Epidermal melanocyte (primary cell): ENCODE data around the gene EEF1E1.

Experiments used
- DNase-seq: peaks from one replicate; pipeline ENCODE4 v3.0.0; 2011; ENCODE audit warnings: low spot score; ENCODE audit not compliant: insufficient read length

EEF1E1 gene

GRCh38 chr6:8088886-8089285, 13.5 kb downstream of the EEF1E1 start:
- no peak for DNase-seq

- DNase-seq = no peak
Measured at GRCh38 chr6:8087870-8088754, 14.2 kb downstream of the EEF1E1 start.

- DNase-seq = no peak
Measured at GRCh38 chr6:8086755-8087306, 15.5 kb downstream of the EEF1E1 start.

GRCh38 chr6:8085053-8085511, 17.3 kb downstream of the EEF1E1 start:
- no peak for DNase-seq

DNA sequence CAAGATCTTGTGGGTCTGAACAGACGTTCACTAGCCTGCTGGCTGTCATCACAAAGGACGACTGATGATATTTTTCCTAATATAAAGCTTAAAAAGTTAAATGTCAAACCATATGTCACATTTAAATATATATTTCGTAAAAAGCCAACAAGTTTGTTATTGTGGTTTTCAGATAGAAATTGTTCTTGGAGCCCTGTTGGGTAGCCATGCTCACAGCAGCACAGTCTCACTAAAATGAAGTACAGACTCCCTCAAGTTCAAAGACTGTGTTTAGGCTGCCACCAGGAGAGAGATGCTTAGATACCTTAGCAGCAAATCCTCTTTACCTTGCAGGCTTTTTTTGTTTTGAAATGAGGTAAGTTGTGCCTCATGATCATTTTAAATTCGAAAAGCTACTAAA, 17.8 kb downstream of the EEF1E1 start:
- DNase-seq = no peak

DNA sequence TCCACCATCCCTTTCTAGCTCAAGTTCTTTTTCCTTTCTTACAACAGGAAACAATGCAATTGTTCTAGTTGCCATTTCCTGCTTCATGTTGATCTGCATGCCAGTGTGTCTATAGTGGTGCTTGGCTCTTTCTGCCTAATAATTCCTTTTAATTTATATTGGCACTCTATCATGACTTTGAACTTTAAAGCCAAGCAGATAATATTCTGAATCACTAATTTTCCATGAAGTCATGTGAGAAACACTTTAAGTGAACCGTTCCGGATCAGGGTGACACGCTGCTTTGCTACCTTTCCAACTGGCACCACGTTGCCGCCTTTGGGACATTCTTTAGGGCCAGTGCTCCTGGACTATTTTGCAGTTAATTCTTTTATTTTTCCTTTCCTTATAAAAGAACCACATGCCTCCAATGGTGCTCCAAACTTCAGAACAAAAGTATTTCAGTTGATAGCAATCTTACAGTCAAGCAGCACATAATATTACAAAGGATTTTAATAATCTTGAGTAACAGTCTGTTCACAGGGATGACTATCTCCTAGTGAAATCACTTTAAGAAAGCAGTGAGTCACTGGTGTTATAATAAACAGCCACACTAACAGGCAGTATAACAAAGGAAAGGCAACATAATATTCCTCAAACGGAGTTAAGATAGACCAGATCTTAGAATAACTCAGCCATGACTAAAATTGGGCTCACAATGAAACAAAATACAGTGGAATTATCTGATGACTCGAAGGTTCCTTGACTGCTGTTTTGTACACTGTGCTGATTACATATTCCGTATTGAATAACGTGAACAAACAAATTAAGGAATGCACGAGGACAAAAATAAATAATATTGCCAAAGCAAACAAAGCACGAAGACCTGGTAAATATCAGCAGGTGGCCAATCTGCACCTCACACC, 19.1 kb downstream of the EEF1E1 start:
- DNase-seq = no peak

- no peak for DNase-seq
Measured at GRCh38 chr6:8082572-8082953, 19.8 kb downstream of the EEF1E1 start.

DNA sequence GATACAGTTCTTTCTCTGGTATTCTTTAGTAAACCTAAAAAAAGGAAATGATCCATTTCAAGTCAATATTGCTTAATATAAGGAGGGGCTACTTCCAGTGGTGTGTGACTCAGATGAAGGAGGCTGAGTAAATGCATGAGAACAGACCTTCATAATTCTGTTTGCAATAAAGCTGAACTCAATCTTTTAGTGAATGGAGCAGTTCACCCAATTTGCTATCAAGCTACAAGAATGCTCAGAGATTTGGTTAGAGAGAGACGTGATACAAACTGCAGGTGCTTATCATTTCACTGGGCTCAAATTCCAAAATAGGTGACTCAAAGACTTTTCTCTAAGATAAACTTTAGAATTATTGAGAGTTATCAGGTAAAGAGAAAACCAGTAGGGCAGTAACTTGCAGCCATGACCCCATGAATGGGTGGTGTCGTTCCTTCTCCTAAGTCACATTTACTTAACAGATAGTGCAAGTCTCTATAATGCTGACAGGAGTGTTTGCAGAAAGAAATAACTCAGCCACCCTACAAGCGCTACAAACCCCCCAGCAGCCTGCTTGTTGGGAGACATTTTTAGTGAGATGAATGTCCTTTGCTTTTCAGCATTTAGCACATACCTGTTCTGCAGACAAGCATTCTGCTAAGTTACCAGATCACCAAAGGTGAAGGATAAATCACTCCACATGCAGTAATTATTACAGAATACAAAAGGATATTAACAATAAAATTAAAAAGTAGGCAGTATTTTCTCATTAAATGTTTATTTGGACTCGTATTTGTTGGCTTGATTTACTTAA, 21.8 kb downstream of the EEF1E1 start:
- no peak for DNase-seq

DNA sequence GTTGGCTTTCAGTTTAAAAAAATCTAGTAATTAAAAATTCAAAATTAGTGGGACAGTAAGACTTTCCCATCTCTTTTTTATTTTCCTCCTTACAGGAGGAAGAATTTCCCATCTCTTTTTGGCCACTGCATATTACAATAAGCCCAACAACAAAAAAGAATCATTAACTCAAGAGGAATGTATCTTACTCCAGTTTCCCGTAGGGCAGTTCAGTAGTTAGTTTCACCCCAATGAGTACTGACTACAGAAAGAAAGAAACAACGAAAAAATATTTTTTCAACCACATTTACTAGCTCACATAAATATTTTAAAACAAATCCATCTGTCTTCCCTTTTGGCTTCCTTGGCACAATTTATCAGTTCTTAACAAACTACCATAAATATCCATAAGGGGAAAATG, 23.2 kb downstream of the EEF1E1 start:
- DNase-seq = no peak

GRCh38 chr6:8077991-8078390, 24.4 kb downstream of the EEF1E1 start:
- DNase-seq = no peak

GRCh38 chr6:8075704-8076103, 26.6 kb downstream of the EEF1E1 start:
- no peak for DNase-seq

- no peak for DNase-seq
Measured at GRCh38 chr6:8075185-8075584, 27.2 kb downstream of the EEF1E1 start.

- DNase-seq = no peak
Measured at GRCh38 chr6:8074213-8074612, 28.1 kb downstream of the EEF1E1 start.

DNA sequence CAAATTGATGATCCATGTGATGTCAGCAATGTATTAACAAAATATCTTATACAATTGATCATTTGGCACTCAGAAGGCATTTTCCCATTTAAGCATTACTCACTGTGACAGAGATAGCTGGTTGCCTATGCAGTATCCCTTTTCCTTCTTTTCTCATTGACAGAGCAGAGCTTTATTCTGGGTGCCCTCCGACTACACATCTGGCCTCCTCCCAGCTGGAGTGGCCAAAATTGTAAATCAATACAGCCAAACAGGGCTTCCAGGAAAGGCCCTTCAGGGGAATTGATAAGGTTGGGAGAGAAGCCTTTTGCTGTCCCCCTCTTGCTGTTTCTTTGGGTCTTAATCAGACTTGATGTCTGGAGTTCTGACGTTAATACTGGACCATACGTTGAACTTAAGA, 28.6 kb downstream of the EEF1E1 start:
- DNase-seq = no peak

- DNase-seq = no peak
Measured at GRCh38 chr6:8070718-8071117, 31.6 kb downstream of the EEF1E1 start.

- no peak for DNase-seq
Measured at GRCh38 chr6:8069631-8070284, 32.6 kb downstream of the EEF1E1 start.

GRCh38 chr6:8069151-8069550, 33.2 kb downstream of the EEF1E1 start:
- DNase-seq = no peak

DNA sequence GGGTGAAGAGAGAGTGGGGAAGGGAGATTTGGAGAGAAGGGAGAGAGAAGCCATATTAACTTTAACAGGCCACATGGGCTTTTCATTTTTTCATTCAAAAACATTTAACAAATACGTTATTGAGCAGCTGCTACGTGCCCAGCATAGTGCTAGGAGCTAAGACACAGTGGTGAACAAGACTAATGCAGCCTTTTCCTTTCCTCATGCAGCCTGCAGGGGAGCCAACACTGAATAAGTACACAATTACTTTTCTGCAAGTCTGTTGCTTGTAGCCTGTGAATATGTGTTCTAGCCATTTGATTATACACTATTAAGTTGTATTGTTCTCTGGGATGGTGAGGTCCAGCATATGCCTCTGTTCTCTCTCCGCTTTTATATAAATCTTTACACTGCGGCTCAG, 36.2 kb downstream of the EEF1E1 start:
- DNase-seq = no peak

DNA sequence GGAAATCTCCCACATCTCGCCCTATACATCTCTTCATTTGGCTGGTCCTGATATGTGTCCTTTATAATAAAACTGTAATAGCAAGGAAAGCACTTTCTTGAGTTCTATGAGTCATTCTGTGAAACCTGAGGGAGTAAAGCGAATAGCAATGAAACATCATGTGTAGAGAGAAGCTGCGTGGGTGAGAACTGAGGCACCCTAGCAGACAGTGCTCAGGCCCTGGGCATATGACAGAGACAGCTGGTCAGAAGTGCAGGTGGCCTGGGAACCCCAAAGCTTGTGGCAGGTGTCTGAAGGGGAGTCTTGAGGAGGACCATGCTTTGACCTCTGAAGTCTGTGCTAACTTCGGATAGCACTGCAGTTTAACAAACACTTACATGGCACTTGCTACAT, 36.8 kb downstream of the EEF1E1 start:
- DNase-seq = no peak

GRCh38 chr6:8064638-8065518, 37.5 kb downstream of the EEF1E1 start:
- DNase-seq = no peak
